AG09319 (cell line): ENCODE results near the gene ASIC3.

ENCODE experiments used
- DNase-seq: peaks from one replicate; pipeline ENCODE4 v3.0.0-alpha.2; 2010; ENCODE audit warnings: low read depth; ENCODE audit errors: extremely low read depth
- TF ChIP-seq, protein P1 (sequence below): IDR thresholded peaks from 2 replicates; pipeline ENCODE4 v1.5.1; 2011; ENCODE audit warnings: low read depth, mild to moderate bottlenecking, inconsistent platforms, low read length, moderate library complexity

ASIC3 gene

DNA sequence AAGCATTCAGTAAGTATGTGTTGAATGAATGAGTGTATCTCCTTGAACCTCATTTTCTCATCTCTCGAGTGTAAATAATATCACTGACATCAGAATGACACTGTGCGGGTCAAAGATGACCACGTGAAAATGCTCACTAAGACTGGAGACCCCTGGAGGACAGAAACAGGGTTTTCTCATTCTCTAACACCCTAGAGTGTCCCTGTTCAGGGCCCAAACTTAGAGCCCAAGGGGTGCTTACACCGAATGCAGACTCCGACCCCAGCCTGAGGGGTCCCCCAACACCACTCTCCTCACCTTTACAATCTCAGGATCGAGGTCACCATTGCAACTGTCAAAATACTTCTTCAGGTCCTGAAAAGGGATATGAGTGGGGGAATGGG lies 7.9 kb downstream of the ASIC3 start:
- TF ChIP-seq, protein P1, sequence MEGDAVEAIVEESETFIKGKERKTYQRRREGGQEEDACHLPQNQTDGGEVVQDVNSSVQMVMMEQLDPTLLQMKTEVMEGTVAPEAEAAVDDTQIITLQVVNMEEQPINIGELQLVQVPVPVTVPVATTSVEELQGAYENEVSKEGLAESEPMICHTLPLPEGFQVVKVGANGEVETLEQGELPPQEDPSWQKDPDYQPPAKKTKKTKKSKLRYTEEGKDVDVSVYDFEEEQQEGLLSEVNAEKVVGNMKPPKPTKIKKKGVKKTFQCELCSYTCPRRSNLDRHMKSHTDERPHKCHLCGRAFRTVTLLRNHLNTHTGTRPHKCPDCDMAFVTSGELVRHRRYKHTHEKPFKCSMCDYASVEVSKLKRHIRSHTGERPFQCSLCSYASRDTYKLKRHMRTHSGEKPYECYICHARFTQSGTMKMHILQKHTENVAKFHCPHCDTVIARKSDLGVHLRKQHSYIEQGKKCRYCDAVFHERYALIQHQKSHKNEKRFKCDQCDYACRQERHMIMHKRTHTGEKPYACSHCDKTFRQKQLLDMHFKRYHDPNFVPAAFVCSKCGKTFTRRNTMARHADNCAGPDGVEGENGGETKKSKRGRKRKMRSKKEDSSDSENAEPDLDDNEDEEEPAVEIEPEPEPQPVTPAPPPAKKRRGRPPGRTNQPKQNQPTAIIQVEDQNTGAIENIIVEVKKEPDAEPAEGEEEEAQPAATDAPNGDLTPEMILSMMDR, result no peak
- no peak for DNase-seq

- DNase-seq, result no peak
- TF ChIP-seq, protein P1, result no peak
These were observed 8.6 kb downstream of the ASIC3 start for GRCh38 chr7:151056666-151057505.

DNA sequence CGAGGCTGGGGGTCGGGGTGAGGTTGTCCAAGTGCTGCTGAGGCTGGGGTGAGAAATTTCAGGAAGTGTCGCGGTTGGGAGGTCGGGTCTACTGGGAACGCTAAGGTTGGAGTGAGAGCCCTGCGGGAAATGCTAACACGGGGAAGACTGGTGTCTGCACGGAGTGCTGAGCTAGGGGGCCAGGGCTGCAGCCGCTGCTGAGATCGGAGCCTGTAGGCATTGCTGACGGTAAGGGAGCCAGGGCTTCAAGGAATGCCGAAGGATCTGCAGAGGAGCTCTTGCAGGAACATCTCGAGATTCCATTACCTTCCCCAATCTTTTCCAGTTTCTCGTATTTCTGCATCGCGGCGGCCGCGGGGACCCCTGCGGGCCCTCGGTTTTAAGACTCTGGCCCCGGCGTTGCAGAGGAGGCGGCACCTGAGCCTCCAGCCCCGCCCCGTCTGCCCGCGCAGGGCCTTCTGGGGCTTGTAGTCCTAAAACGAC lies 9.2 kb downstream of the ASIC3 start, which contains the start of gene CDK5:
Gene CDK5, minus strand, starts transcription at position 392 of the 483 bp plus-strand sequence. Its CDS starts 49 bp downstream, at position 343.
- no peak for DNase-seq
- TF ChIP-seq, protein P1, result no peak

DNA sequence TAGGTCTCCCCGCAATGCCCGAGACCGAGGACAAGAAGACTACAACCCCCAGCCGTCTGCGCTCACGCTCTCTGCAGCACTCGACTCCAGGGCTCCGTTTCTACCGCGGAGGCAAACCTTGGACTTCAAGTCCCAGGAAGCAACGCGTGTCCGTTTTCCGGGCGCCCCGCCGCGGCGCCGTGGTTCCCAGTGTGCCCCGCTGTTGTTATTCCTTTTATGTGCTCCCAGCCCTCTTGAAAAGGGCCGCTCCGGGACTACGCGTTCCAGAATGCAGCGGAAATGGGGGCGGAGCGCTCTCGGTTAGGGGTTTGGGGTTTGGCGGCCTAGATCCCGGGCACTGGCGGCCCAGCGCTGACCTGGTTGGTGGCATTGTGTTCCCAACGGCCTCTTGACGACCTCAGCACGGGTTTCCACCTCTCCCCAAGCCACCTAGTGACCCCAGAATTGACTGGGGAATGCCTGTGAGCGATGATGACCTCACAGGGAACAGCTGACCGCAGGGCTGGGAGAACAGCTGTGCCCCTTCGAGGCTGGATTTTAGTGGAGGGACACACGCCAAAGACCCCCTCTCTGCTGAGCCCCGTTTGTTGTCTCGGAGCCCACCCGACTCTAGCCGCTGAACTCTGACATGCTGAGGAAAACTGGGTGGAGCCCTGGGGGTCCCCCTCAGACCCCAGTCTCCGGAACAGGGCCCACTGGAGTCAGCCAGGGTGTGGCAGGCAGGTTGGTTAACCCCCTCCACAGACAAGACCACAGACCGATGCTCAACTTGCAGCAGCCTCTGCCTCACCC lies 9.9 kb downstream of the ASIC3 start:
- DNase-seq, result peak; percentile 98
- TF ChIP-seq, protein P1, result no peak

- TF ChIP-seq, protein P1, result no peak
These were observed 10.5 kb downstream of the ASIC3 start for GRCh38 chr7:151058781-151059366.

GRCh38 chr7:151059367-151060112 lies 11.2 kb downstream of the ASIC3 start, which contains the start of gene SLC4A2:
Gene SLC4A2, plus strand, starts transcription at chr7:151059589. Its CDS starts 2,399 bp downstream, at chr7:151061988.
- no peak for DNase-seq
- TF ChIP-seq, protein P1, result peak; percentile 52

More at GRCh38 chr7:151058781-151059366, 10.5 kb downstream of the ASIC3 start:
- no peak for DNase-seq
